HepG2 (cell line): Measurements from ENCODE around the gene PLCG2. TPM values are rescaled to one million over a fixed set of nuclear protein-coding genes. Genes with fewer than 3 reads are reported as not detected.

Experiments
- ATAC-seq: fragments of 200-7000 bp; cut with Tn5 transposase; 3 replicates; pipeline ENCODE4 v1.9.1; 2020; ENCODE audit warnings: mild to moderate bottlenecking, moderate library complexity
- BruUV-seq: library from RNA; stranded (reverse); fragments of 400-500 nt; replicated peaks from 2 replicates; lab custom pipeline; 2021; lab: Mats Ljungman, UMichigan
- CTCF ChIA-PET: fragments of 300-600 bp; formaldehyde crosslinking; extraction: SDS; loops from one replicate; lab custom pipeline; 2021; ENCODE audit warnings: low total read pairs, inconsistent platforms, low intra/inter-chr PET ratio; lab: Yijun Ruan, JAX
- POLR2A ChIA-PET: fragments of 350-600 bp; sonication (Branson Sonifier 250); formaldehyde crosslinking; loops from one replicate; lab custom pipeline; 2020; ENCODE audit warnings: antibody characterized with exemption, inconsistent platforms; lab: Yijun Ruan, JAX
- DNase-seq: peaks from one replicate; pipeline ENCODE4 v3.0.0-alpha.2; 2015; ENCODE audit warnings: low spot score
- FAIRE-seq: peaks from 3 replicates; lab custom pipeline; 2011; peaks lifted over from hg19 to GRCh38; lab: Jason Lieb, UNC
- H2AFZ ChIP-seq: one replicate; pipeline ENCODE4 v1.6.1; 2011; ENCODE audit warnings: low read length, inconsistent platforms
- H3K27ac ChIP-seq: fragments of 300-600 bp; 3 replicates; pipeline ENCODE4 v1.8.0; 2011; ENCODE audit warnings: mixed run types, mild to moderate bottlenecking, mixed read lengths, low read length, inconsistent platforms; ENCODE audit not compliant: insufficient read depth; ENCODE audit errors: extremely low read length
- H3K27me3 ChIP-seq, 2 experiments: fragments of 200-600 bp in 1 of 2; 2 replicates in 1 of 2; 3 replicates in 1 of 2; pipeline versions ENCODE4 v1.6.0 to v1.8.0; 2011; ENCODE audit warnings: low read length in 2 of 2, mild to moderate bottlenecking in 2 of 2, moderate library complexity in 2 of 2, inconsistent platforms in 1 of 2; ENCODE audit not compliant: insufficient read depth in 2 of 2, control insufficient read depth in 1 of 2
- H3K36me3 ChIP-seq, 2 experiments: fragments of 200-600 bp in 1 of 2; replicated peaks in 1 of 2; 2 replicates in 1 of 2; 3 replicates in 1 of 2; pipeline versions ENCODE4 v1.5.1 to v1.8.0; 2011; ENCODE audit warnings: low read length in 2 of 2, inconsistent platforms in 1 of 2; ENCODE audit not compliant: insufficient read depth in 2 of 2, control insufficient read depth in 1 of 2
- H3K4me1 ChIP-seq: 2 replicates; pipeline ENCODE4 v1.5.1; 2012; ENCODE audit warnings: low read length, inconsistent platforms; ENCODE audit not compliant: insufficient read depth
- H3K4me2 ChIP-seq: 2 replicates; pipeline ENCODE4 v1.6.0; 2011; ENCODE audit warnings: low read depth, low read length, inconsistent platforms
- H3K4me3 ChIP-seq, 3 experiments: fragments of 200-600 bp in 1 of 3; sonication (generic), shearing (Covaris generic) in 1 of 3; replicated peaks in 1 of 3; 2 replicates each; pipeline ENCODE4 v1.5.1; 2011 to 2016; ENCODE audit warnings: low read length in 3 of 3, inconsistent platforms in 2 of 3, low read depth in 2 of 3, mild to moderate bottlenecking in 2 of 3, control low read depth in 1 of 3, mixed read lengths in 1 of 3; ENCODE audit not compliant: insufficient read depth in 1 of 3
- H3K79me2 ChIP-seq: one replicate; pipeline ENCODE4 v1.6.1; 2011; ENCODE audit warnings: low read length, inconsistent platforms; ENCODE audit not compliant: insufficient read depth
- H3K9ac ChIP-seq: 2 replicates; pipeline ENCODE4 v1.6.0; 2011; ENCODE audit warnings: mild to moderate bottlenecking, low read depth, low read length, inconsistent platforms; ENCODE audit not compliant: insufficient read depth
- H3K9me3 ChIP-seq: 2 replicates; pipeline ENCODE4 v1.5.1; 2012; ENCODE audit warnings: mild to moderate bottlenecking, low read length
- H4K20me1 ChIP-seq: 2 replicates; pipeline ENCODE4 v1.6.0; 2011; ENCODE audit warnings: inconsistent platforms, mild to moderate bottlenecking, low read length, moderate library complexity; ENCODE audit not compliant: insufficient read depth
- HOXA9 ChIP-seq: sonication (generic); formaldehyde crosslinking; IDR thresholded peaks from 2 replicates; pipeline ENCODE4 v1.8.1; 2022; ENCODE audit warnings: missing genetic modification reagents, mild to moderate bottlenecking, moderate library complexity, borderline replicate concordance
- MBNL3 ChIP-seq: fragments of 250-450 bp; sonication (Bioruptor Pico); conservative IDR thresholded peaks from 2 replicates; pipeline ENCODE4 v1.8.0; 2022; ENCODE audit warnings: mild to moderate bottlenecking, inconsistent platforms
- PAF1 ChIP-seq: IDR thresholded peaks from 2 replicates; pipeline ENCODE4 v1.6.1; 2016; ENCODE audit warnings: missing genetic modification reagents, missing compliant biosample characterization
- SMARCC2 ChIP-seq: fragments of 450-650 bp; IDR thresholded peaks from 2 replicates; pipeline ENCODE4 v1.6.1; 2017; ENCODE audit warnings: antibody characterized with exemption, mild to moderate bottlenecking
- SNAPC5 ChIP-seq: sonication (generic); formaldehyde crosslinking; IDR thresholded peaks from 2 replicates; pipeline ENCODE4 v1.8.1; 2023; ENCODE audit warnings: mild to moderate bottlenecking, missing genetic modification reagents, borderline replicate concordance
- TEAD2 ChIP-seq: sonication (generic); formaldehyde crosslinking; IDR thresholded peaks from 2 replicates; pipeline ENCODE4 v1.9.0; 2021; ENCODE audit warnings: missing genetic modification reagents
- ZBTB44 ChIP-seq: sonication (generic); formaldehyde crosslinking; IDR thresholded peaks from 2 replicates; pipeline ENCODE4 v1.4.0; 2020; ENCODE audit warnings: missing genetic modification reagents
- ZNF296 ChIP-seq: sonication (generic); formaldehyde crosslinking; conservative IDR thresholded peaks from 2 replicates; pipeline ENCODE4 v1.5.0; 2020; ENCODE audit warnings: mild to moderate bottlenecking, missing genetic modification reagents
- ZNF674 ChIP-seq: sonication (generic); formaldehyde crosslinking; IDR thresholded peaks from 2 replicates; pipeline ENCODE4 v1.5.0; 2020; ENCODE audit warnings: low read depth, mild to moderate bottlenecking, missing genetic modification reagents
- ZNF83 ChIP-seq: sonication (generic); formaldehyde crosslinking; IDR thresholded peaks from 2 replicates; pipeline ENCODE4 v1.4.0; 2020; ENCODE audit warnings: missing genetic modification reagents, mild to moderate bottlenecking, borderline replicate concordance
- WGBS: methylation state at CpG from one replicate; pipeline ENCODE4 v1.1.6; 2017; ENCODE audit warnings: low lambda C conversion rate; 5-methylcytosine and 5-hydroxymethylcytosine counted together
- in situ Hi-C: cut with HindIII; loops from 2 replicates; pipeline ENCODE4 v1.10.0; 2017; ENCODE audit warnings: low pct_unique_long_range_greater_than_20kb; ENCODE audit not compliant: extremely low pct_ligation_motif_present
- intact Hi-C: fragments of 100-400 bp; cut with micrococcal nuclease; formaldehyde crosslinking; loops from one replicate; pipeline ENCODE4 v1.10.0; 2022; ENCODE audit not compliant: unreplicated experiment
- polyA plus RNA-seq, 8 experiments: library from polyadenylated mRNA; depleted of rRNA in 3 of 8; stranded (reverse) in 7 of 8; unstranded in 1 of 8; fragments of >200 nt; fragmentation: Illumina TruSeq in 4 of 8; extraction: Trizol in 4 of 8; gene quantifications; 2 replicates each; pipeline versions ENCODE4 v1.2.1 to v1.2.3, GENCODE V29; 2011 to 2016; ENCODE audit warnings: low read depth in 4 of 8, missing spikeins in 1 of 8, mixed read lengths in 1 of 8; ENCODE audit not compliant: insufficient read depth in 1 of 8
- total RNA-seq, 5 experiments: library from RNA; depleted of rRNA; stranded (reverse); fragments of >200 nt; fragmentation: Illumina TruSeq; extraction: Trizol; gene quantifications; 2 replicates each; pipeline ENCODE4 v1.2.3, GENCODE V29; 2016; ENCODE audit warnings: low read depth in 1 of 5

Gene PLCG2
- total and polyA plus RNA-seq, 2 of the 13 experiments (the other 11 are each of a cell fraction or from before 2014, with no cell fraction given): 0.13 to 0.18 TPM

- H3K36me3 ChIP-seq: no peaks in the 10 kb centered on the region
- ATAC-seq (no peak), DNase-seq (no peak), FAIRE-seq (no peak)
- H3K4me1 ChIP-seq: no peaks in the 10 kb centered on the region
- peaks cover 0 to 33% of the 10 kb centered on the region in 2 experiments; a peak in 3 of 5 replicates for H3K27me3 ChIP-seq
- H3K4me3 ChIP-seq: no peak overlapping the region
- H3K9me3 ChIP-seq: peaks cover 3% of the 10 kb centered on the region
- intact Hi-C loops: loop anchor here (10.0 kb wide), 1 partner anchor 49 kb away; no protein-coding TSS in a partner anchor
- H3K27ac ChIP-seq: no peak overlapping the region
- ChIA-PET POLR2A (no interaction called here), CTCF (no interaction called here)
- no peak overlapping the region for H2AFZ ChIP-seq
- in situ Hi-C loops: loop anchor here (10.0 kb wide), 1 partner anchor 279 kb away; no protein-coding TSS in a partner anchor
- no TSS peak for BruUV-seq
- no peaks in the 10 kb centered on the region for H3K79me2 ChIP-seq
- no peak overlapping the region for H3K9ac ChIP-seq
- WGBS: 38% methylated on average over 5 of the region's 5 CpGs
- no peak overlapping the region for H3K4me2 ChIP-seq
- TF ChIP-seq ZNF674 (CRISPR knock-in tag) (no peak), MBNL3 (CRISPR knock-in tag) (no peak), PAF1 (CRISPR knock-in tag) (no peak), ZNF296 (no peak), SNAPC5 (CRISPR knock-in tag) (no peak), HOXA9 (CRISPR knock-in tag) (no peak)
- TF ChIP-seq, all 625 proteins: peak for 0
- H4K20me1 ChIP-seq: no peaks in the 10 kb centered on the region
Measured at GRCh38 chr16:81946206-81946605, 167.1 kb downstream of the PLCG2 start.

GRCh38 chr16:81951564-81951963, 172.5 kb downstream of the PLCG2 start:
- Histone ChIP-seq H3K4me2 (no peak overlapping the region), H3K36me3 (no peaks in the 10 kb centered on the region), H3K79me2 (no peaks in the 10 kb centered on the region), H2AFZ (no peak overlapping the region), H3K27ac (no peak overlapping the region), H3K27me3 (peaks cover 0 to 20% of the 10 kb centered on the region in 2 experiments; a peak in 3 of 5 replicates), H3K4me3 (no peak overlapping the region), H4K20me1 (no peaks in the 10 kb centered on the region)
- in situ Hi-C loops: no loop called here
- DNase-seq (no peak), FAIRE-seq (no peak)
- WGBS: 1% methylated on average over 2 of the region's 2 CpGs
- POLR2A ChIA-PET: no interaction called here
- TF ChIP-seq SMARCC2 (no peak), TEAD2 (no peak), ZNF83 (CRISPR knock-in tag) (no peak), ZBTB44 (CRISPR knock-in tag) (no peak)
- TF ChIP-seq, all 625 proteins: peak for 0
- CTCF ChIA-PET: no interaction called here
- Histone ChIP-seq H3K9ac (no peak overlapping the region), H3K9me3 (peaks cover 10% of the 10 kb centered on the region), H3K4me1 (no peaks in the 10 kb centered on the region)
- BruUV-seq: no TSS peak
- ATAC-seq: no peak
- intact Hi-C loops: no loop called here
